HepG2 (cell line): ENCODE measurements around the gene NADK2. TPM values are rescaled to one million over a fixed set of nuclear protein-coding genes. Genes with fewer than 3 reads are reported as not detected.

Experiments
- EZH2 ChIP-seq: conservative IDR thresholded peaks from 2 replicates; pipeline ENCODE4 v1.6.1; 2012; ENCODE audit warnings: mild to moderate bottlenecking, low read depth, low read length, moderate library complexity
- KAT2B ChIP-seq: fragments of 150-350 bp; IDR thresholded peaks from 2 replicates; pipeline ENCODE4 v1.6.1; 2014; ENCODE audit warnings: low read depth, low read length, borderline replicate concordance
- MAFG ChIP-seq: sonication (generic); formaldehyde crosslinking; IDR thresholded peaks from 2 replicates; pipeline ENCODE4 v1.5.1; 2020; ENCODE audit warnings: mild to moderate bottlenecking, missing genetic modification reagents
- MED1 ChIP-seq: sonication (generic); formaldehyde crosslinking; IDR thresholded peaks from 2 replicates; pipeline ENCODE4 v1.4.0; 2020; ENCODE audit warnings: missing genetic modification reagents
- NR1H2 ChIP-seq: sonication (generic); formaldehyde crosslinking; IDR thresholded peaks from 2 replicates; pipeline ENCODE4 v1.8.1; 2022; ENCODE audit warnings: low read depth, missing genetic modification reagents, borderline replicate concordance
- TGIF2 ChIP-seq: IDR thresholded peaks from 2 replicates; pipeline ENCODE4 v1.6.1; 2016; ENCODE audit warnings: control low read depth, missing compliant biosample characterization
- ZNF33A ChIP-seq: sonication (generic); formaldehyde crosslinking; IDR thresholded peaks from 2 replicates; pipeline ENCODE4 v1.5.1; 2020; ENCODE audit warnings: missing genetic modification reagents, mild to moderate bottlenecking, moderate library complexity, borderline replicate concordance
- ZSCAN30 ChIP-seq: sonication (generic); formaldehyde crosslinking; IDR thresholded peaks from 2 replicates; pipeline ENCODE4 v1.5.0; 2020; ENCODE audit warnings: mild to moderate bottlenecking, missing genetic modification reagents
- polyA plus RNA-seq, 8 experiments: library from polyadenylated mRNA; depleted of rRNA in 3 of 8; stranded (reverse) in 7 of 8; unstranded in 1 of 8; fragments of >200 nt; fragmentation: Illumina TruSeq in 4 of 8; extraction: Trizol in 4 of 8; gene quantifications; 2 replicates each; pipeline versions ENCODE4 v1.2.1 to v1.2.3, GENCODE V29; 2011 to 2016; ENCODE audit warnings: low read depth in 4 of 8, missing spikeins in 1 of 8, mixed read lengths in 1 of 8; ENCODE audit not compliant: insufficient read depth in 1 of 8
- total RNA-seq, 5 experiments: library from RNA; depleted of rRNA; stranded (reverse); fragments of >200 nt; fragmentation: Illumina TruSeq; extraction: Trizol; gene quantifications; 2 replicates each; pipeline ENCODE4 v1.2.3, GENCODE V29; 2016; ENCODE audit warnings: low read depth in 1 of 5
- TF ChIP-seq, protein P1 (sequence below): sonication (generic); formaldehyde crosslinking; IDR thresholded peaks from one replicate; pipeline ENCODE4 v1.5.1; 2020; ENCODE audit warnings: mild to moderate bottlenecking, missing genetic modification reagents; ENCODE audit errors: not compliant biosample characterization
- TF ChIP-seq, protein P2 (sequence below): sonication (generic); formaldehyde crosslinking; conservative IDR thresholded peaks from 2 replicates; pipeline ENCODE4 v1.8.0; 2022; ENCODE audit warnings: missing genetic modification reagents
- TF ChIP-seq, protein P3 (sequence below): IDR thresholded peaks from 2 replicates; pipeline ENCODE4 v1.6.1; 2016; ENCODE audit warnings: missing biosample characterization, missing genetic modification reagents, low read depth
- TF ChIP-seq, protein P4 (sequence below): sonication (generic); formaldehyde crosslinking; IDR thresholded peaks from 2 replicates; pipeline ENCODE4 v1.9.0; 2021; ENCODE audit warnings: missing genetic modification reagents, borderline replicate concordance

NADK2 gene
- total and polyA plus RNA-seq, 2 of the 13 experiments (the other 11 are each of a cell fraction or from before 2014, with no cell fraction given), result 13.9 to 71.4 TPM

DNA sequence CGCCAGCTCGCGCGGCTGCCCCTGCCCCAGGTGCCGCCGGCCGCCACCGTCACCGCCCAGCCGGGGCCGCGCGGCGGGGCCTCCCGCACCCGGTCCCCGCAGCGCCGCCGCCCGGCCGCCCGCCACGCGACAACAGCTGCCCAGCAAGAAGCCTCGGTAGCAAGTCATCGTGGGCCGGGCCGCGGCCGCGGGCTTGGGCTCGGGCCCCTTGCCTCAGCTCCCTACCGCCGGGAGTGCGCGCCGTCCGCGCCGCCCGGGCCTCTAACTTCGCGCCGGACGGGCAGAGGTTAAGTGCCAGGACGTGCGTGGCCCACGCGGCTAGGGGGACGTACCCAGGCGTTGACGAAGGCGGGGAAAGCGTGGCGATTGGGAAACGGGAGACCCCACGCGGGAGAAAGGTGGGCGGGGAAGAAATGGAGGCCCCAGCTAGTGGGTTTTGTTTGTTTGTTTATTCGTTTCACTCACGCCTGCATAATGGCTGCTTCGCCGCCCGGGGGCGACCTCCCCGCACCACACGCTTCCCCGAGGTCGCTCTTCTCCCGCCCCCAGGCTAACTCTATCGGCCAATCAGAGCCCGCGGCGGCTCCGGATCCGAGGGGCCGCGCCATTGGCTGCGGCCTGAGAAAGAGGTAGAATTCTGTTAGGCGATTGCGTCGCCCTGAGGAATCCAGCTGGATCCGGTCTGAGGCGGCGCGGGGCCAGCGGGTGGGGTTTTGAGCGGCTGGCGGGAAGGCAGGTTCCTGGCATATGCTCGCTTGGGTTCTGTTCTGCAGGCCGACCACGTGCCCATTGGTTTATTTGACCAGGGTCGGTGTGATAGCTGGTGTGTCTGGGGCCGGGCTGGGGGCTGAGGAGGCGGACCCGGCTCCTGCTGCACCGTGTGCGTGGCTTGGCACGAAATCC lies at the start of gene NADK2 (continued):
- TF ChIP-seq, protein P1, sequence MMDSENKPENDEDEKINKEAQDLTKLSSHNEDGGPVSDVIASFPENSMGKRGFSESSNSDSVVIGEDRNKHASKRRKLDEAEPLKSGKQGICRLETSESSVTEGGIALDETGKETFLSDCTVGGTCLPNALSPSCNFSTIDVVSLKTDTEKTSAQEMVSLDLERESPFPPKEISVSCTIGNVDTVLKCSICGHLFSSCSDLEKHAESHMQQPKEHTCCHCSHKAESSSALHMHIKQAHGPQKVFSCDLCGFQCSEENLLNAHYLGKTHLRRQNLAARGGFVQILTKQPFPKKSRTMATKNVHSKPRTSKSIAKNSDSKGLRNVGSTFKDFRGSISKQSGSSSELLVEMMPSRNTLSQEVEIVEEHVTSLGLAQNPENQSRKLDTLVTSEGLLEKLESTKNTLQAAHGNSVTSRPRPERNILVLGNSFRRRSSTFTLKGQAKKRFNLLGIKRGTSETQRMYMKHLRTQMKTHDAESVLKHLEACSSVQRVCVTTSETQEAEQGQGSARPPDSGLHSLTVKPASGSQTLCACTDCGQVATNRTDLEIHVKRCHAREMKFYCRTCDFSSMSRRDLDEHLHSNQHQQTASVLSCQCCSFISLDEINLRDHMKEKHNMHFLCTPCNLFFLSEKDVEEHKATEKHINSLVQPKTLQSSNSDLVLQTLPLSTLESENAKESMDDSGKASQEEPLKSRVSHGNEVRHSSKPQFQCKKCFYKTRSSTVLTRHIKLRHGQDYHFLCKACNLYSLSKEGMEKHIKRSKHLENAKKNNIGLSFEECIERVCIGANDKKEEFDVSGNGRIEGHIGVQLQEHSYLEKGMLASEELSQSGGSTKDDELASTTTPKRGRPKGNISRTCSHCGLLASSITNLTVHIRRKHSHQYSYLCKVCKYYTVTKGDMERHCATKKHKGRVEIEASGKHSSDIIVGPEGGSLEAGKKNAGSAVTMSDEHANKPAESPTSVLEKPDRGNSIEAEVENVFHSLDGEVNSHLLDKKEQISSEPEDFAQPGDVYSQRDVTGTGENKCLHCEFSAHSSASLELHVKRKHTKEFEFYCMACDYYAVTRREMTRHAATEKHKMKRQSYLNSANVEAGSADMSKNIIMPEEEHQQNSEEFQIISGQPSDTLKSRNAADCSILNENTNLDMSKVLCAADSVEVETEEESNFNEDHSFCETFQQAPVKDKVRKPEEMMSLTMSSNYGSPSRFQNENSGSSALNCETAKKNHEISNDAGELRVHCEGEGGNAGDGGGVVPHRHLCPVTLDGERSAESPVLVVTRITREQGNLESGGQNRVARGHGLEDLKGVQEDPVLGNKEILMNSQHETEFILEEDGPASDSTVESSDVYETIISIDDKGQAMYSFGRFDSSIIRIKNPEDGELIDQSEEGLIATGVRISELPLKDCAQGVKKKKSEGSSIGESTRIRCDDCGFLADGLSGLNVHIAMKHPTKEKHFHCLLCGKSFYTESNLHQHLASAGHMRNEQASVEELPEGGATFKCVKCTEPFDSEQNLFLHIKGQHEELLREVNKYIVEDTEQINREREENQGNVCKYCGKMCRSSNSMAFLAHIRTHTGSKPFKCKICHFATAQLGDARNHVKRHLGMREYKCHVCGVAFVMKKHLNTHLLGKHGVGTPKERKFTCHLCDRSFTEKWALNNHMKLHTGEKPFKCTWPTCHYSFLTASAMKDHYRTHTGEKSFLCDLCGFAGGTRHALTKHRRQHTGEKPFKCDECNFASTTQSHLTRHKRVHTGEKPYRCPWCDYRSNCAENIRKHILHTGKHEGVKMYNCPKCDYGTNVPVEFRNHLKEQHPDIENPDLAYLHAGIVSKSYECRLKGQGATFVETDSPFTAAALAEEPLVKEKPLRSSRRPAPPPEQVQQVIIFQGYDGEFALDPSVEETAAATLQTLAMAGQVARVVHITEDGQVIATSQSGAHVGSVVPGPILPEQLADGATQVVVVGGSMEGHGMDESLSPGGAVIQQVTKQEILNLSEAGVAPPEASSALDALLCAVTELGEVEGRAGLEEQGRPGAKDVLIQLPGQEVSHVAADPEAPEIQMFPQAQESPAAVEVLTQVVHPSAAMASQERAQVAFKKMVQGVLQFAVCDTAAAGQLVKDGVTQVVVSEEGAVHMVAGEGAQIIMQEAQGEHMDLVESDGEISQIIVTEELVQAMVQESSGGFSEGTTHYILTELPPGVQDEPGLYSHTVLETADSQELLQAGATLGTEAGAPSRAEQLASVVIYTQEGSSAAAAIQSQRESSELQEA (CRISPR knock-in tag), result no peak
- TF ChIP-seq, protein P2, sequence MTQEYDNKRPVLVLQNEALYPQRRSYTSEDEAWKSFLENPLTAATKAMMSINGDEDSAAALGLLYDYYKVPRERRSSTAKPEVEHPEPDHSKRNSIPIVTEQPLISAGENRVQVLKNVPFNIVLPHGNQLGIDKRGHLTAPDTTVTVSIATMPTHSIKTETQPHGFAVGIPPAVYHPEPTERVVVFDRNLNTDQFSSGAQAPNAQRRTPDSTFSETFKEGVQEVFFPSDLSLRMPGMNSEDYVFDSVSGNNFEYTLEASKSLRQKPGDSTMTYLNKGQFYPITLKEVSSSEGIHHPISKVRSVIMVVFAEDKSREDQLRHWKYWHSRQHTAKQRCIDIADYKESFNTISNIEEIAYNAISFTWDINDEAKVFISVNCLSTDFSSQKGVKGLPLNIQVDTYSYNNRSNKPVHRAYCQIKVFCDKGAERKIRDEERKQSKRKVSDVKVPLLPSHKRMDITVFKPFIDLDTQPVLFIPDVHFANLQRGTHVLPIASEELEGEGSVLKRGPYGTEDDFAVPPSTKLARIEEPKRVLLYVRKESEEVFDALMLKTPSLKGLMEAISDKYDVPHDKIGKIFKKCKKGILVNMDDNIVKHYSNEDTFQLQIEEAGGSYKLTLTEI (CRISPR knock-in tag), result no peak
- TF ChIP-seq ZSCAN30 (CRISPR knock-in tag) (no peak), KAT2B (no peak), MED1 (peak; percentile 43), MAFG (CRISPR knock-in tag) (no peak), ZNF33A (CRISPR knock-in tag) (no peak), EZH2 (no peak), TGIF2 (CRISPR knock-in tag) (peak; percentile 72), NR1H2 (CRISPR knock-in tag) (no peak)
- TF ChIP-seq, protein P3, sequence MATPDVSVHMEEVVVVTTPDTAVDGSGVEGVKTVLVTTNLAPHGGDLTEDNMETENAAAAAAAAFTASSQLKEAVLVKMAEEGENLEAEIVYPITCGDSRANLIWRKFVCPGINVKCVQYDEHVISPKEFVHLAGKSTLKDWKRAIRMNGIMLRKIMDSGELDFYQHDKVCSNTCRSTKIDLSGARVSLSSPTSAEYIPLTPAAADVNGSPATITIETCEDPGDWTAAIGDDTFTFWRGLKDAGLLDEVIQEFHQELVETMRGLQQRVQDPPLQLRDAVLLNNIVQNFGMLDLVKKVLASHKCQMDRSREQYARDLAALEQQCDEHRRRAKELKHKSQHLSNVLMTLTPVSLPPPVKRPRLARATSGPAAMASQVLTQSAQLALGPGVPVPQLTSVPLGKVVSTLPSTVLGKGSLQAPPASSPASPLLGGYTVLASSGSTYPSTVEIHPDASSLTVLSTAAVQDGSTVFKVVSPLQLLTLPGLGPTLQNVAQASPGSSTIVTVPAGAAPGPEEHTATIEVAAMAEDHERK, result peak; percentile 50
- TF ChIP-seq, protein P4, sequence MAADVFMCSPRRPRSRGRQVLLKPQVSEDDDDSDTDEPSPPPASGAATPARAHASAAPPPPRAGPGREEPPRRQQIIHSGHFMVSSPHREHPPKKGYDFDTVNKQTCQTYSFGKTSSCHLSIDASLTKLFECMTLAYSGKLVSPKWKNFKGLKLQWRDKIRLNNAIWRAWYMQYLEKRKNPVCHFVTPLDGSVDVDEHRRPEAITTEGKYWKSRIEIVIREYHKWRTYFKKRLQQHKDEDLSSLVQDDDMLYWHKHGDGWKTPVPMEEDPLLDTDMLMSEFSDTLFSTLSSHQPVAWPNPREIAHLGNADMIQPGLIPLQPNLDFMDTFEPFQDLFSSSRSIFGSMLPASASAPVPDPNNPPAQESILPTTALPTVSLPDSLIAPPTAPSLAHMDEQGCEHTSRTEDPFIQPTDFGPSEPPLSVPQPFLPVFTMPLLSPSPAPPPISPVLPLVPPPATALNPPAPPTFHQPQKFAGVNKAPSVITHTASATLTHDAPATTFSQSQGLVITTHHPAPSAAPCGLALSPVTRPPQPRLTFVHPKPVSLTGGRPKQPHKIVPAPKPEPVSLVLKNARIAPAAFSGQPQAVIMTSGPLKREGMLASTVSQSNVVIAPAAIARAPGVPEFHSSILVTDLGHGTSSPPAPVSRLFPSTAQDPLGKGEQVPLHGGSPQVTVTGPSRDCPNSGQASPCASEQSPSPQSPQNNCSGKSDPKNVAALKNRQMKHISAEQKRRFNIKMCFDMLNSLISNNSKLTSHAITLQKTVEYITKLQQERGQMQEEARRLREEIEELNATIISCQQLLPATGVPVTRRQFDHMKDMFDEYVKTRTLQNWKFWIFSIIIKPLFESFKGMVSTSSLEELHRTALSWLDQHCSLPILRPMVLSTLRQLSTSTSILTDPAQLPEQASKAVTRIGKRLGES (CRISPR knock-in tag), result peak; percentile 30; the same call in 1 of the 2 replicates
